SK-N-SH (cell line): ENCODE results near the gene MEF2C. TPM values are rescaled to one million over a fixed set of nuclear protein-coding genes. Genes with fewer than 3 reads are reported as not detected.

Experiments used
- CTCF ChIA-PET: fragments of 300-600, 350-600 bp; formaldehyde crosslinking; extraction: SDS; loops from one replicate; lab custom pipeline; 2021; lab: Yijun Ruan, JAX
- POLR2A ChIA-PET: fragments of 350-600 bp; sonication (Branson Sonifier 250); formaldehyde crosslinking; extraction: SDS; loops from one replicate; lab custom pipeline; 2020; ENCODE audit warnings: antibody characterized with exemption, inconsistent platforms; lab: Yijun Ruan, JAX
- DNase-seq: peaks from one replicate; pipeline ENCODE4 v3.0.0; 2012
- H2AFZ ChIP-seq: fragments of 200-600 bp; sonication (generic); 2 replicates; pipeline ENCODE4 v1.8.1; 2016; ENCODE audit warnings: antibody characterized with exemption, mild to moderate bottlenecking, low read depth
- H3F3A ChIP-seq: fragments of 200-600 bp; sonication (generic); replicated peaks from 2 replicates; pipeline ENCODE3; 2016; ENCODE audit warnings: antibody characterized with exemption, mild to moderate bottlenecking; ENCODE audit not compliant: insufficient read depth
- H3K27ac ChIP-seq, 2 experiments: fragments of 200-500 bp in 1 of 2; fragments of 200-600 bp in 1 of 2; sonication (Bioruptor generic) in 1 of 2; sonication (generic), shearing (Covaris generic) in 1 of 2; 2 replicates each; pipeline versions ENCODE4 v1.5.1 to v1.6.1; 2014 to 2016; ENCODE audit warnings: low read depth in 2 of 2, inconsistent platforms in 1 of 2, low read length in 1 of 2, mild to moderate bottlenecking in 1 of 2, mixed read lengths in 1 of 2
- H3K27me3 ChIP-seq: fragments of 200-600 bp; sonication (generic), shearing (Covaris generic); 2 replicates; pipeline ENCODE4 v1.6.1; 2016; ENCODE audit warnings: mixed run types; ENCODE audit not compliant: insufficient read depth
- H3K36me3 ChIP-seq, 2 experiments: fragments of 200-500 bp in 1 of 2; fragments of 200-600 bp in 1 of 2; sonication (Bioruptor generic) in 1 of 2; sonication (generic) in 1 of 2; replicated peaks in 1 of 2; 2 replicates each; pipeline versions ENCODE3 to v1.5.1; 2014 to 2016; ENCODE audit warnings: low read length in 1 of 2, mild to moderate bottlenecking in 1 of 2; ENCODE audit not compliant: insufficient read depth in 2 of 2, control insufficient read depth in 1 of 2
- H3K4me1 ChIP-seq, 2 experiments: fragments of 200-500 bp in 1 of 2; fragments of 200-600 bp in 1 of 2; sonication (Bioruptor generic) in 1 of 2; sonication (generic), shearing (Covaris generic) in 1 of 2; 2 replicates each; pipeline versions ENCODE4 v1.5.1 to v1.6.1; 2014 to 2016; ENCODE audit warnings: low read depth in 1 of 2, low read length in 1 of 2, mixed run types in 1 of 2; ENCODE audit not compliant: insufficient read depth in 2 of 2, control insufficient read depth in 1 of 2
- H3K4me2 ChIP-seq: fragments of 200-600 bp; sonication (generic), shearing (Covaris generic); 2 replicates; pipeline ENCODE4 v1.6.1; 2017; ENCODE audit warnings: mixed run types
- H3K4me3 ChIP-seq, 2 experiments: fragments of 200-500 bp in 1 of 2; fragments of 200-600 bp in 1 of 2; sonication (Bioruptor generic) in 1 of 2; sonication (generic), shearing (Covaris generic) in 1 of 2; 2 replicates each; pipeline versions ENCODE4 v1.5.1 to v1.8.1; 2014 to 2016; ENCODE audit warnings: low read depth in 2 of 2, inconsistent platforms in 1 of 2, low read length in 1 of 2, mild to moderate bottlenecking in 1 of 2, mixed read lengths in 1 of 2, moderate library complexity in 1 of 2
- H3K79me2 ChIP-seq: fragments of 200-600 bp; sonication (generic); 2 replicates; pipeline ENCODE4 v1.8.1; 2017; ENCODE audit warnings: mild to moderate bottlenecking; ENCODE audit not compliant: insufficient read depth
- H3K9ac ChIP-seq: fragments of 200-600 bp; sonication (generic); 2 replicates; pipeline ENCODE4 v1.6.1; 2017; ENCODE audit warnings: mixed run types
- H3K9me2 ChIP-seq: fragments of 200-600 bp; sonication (generic); 2 replicates; pipeline ENCODE4 v1.6.1; 2017; ENCODE audit warnings: mixed run types
- H3K9me3 ChIP-seq: fragments of 200-600 bp; sonication (generic); 2 replicates; pipeline ENCODE4 v1.6.1; 2017; ENCODE audit warnings: mixed run types, mild to moderate bottlenecking, moderate library complexity
- H4K20me1 ChIP-seq: fragments of 200-600 bp; sonication (generic); 2 replicates; pipeline ENCODE4 v1.6.1; 2017; ENCODE audit warnings: mild to moderate bottlenecking, mixed run types; ENCODE audit not compliant: insufficient read depth
- ELF1 ChIP-seq: IDR thresholded peaks from 2 replicates; pipeline ENCODE4 v1.4.0; 2012
- FOXJ3 ChIP-seq: sonication (generic); formaldehyde crosslinking; IDR thresholded peaks from 2 replicates; pipeline ENCODE4 v1.5.1; 2020; ENCODE audit warnings: mild to moderate bottlenecking, missing genetic modification reagents
- MEF2A ChIP-seq: IDR thresholded peaks from 2 replicates; pipeline ENCODE4 v1.4.0; 2012; ENCODE audit warnings: low read depth, borderline replicate concordance
- MXI1 ChIP-seq: IDR thresholded peaks from 2 replicates; pipeline ENCODE4 v1.6.1; 2012; ENCODE audit warnings: mild to moderate bottlenecking, low read depth, low read length, improper control_type of control experiment
- NFIC ChIP-seq: IDR thresholded peaks from 2 replicates; pipeline ENCODE4 v1.4.0; 2012; ENCODE audit warnings: borderline replicate concordance
- POLR2AphosphoS5 ChIP-seq: IDR thresholded peaks from 2 replicates; pipeline ENCODE4 v1.6.1; 2012; ENCODE audit warnings: low read depth, low read length
- RCOR1 ChIP-seq: fragments of 150-350 bp; IDR thresholded peaks from 2 replicates; pipeline ENCODE4 v1.6.1; 2017; ENCODE audit warnings: antibody characterized with exemption, low read length
- SIN3A ChIP-seq: IDR thresholded peaks from 2 replicates; pipeline ENCODE4 v1.6.1; 2012; ENCODE audit warnings: low read depth, mild to moderate bottlenecking, low read length, moderate library complexity, borderline replicate concordance
- YY1 ChIP-seq: IDR thresholded peaks from 2 replicates; pipeline ENCODE4 v1.4.0; 2012; ENCODE audit warnings: low read depth, mild to moderate bottlenecking
- WGBS: methylation state at CpG from one replicate; pipeline ENCODE4 v1.1.6; 2017; ENCODE audit warnings: low lambda C conversion rate; 5-methylcytosine and 5-hydroxymethylcytosine counted together
- polyA plus RNA-seq, 3 experiments: library from polyadenylated mRNA; depleted of rRNA; stranded (reverse); fragments of >200 nt; gene quantifications; 2 replicates each; pipeline ENCODE4 v1.2.3, GENCODE V29; 2012
- TF ChIP-seq, protein P1 (sequence below): IDR thresholded peaks from 2 replicates; pipeline ENCODE4; 2012
- TF ChIP-seq, protein P2 (sequence below): fragments of 200-600 bp; sonication (generic); IDR thresholded peaks from 2 replicates; pipeline ENCODE4 v1.6.1; 2017; ENCODE audit warnings: antibody characterized with exemption, mild to moderate bottlenecking, moderate library complexity
- TF ChIP-seq, protein P3 (sequence below): fragments of 150-350 bp; IDR thresholded peaks from 2 replicates; pipeline ENCODE4 v1.6.1; 2017; ENCODE audit warnings: antibody characterized with exemption, low read length, low read depth, borderline replicate concordance

Gene MEF2C
- polyA plus RNA-seq, 1 of the 3 experiments (the other 2 are of a cell fraction) = 1.2 TPM

DNA sequence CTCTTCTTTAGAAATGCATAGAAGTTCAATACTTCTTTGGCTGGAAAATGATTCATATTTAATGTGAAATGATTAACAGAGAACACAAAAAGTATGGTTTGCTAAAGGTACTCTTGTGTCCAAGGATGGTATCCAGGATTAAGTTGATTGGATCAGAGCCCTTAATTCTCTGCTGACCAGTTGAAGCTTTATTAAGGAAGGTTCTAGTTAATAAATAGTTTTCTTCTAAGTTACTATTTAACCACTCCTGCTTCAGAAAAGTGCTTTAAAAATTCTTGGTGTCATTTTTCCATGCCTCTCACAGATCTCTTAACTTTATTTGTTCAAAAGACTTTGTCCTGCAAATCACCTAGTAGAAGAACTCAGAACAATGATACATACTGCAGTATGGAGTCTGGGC is 134.3 kb downstream of the MEF2C start:
- CTCF ChIA-PET = interaction anchor here (1.0 to 1.5 kb wide), 3 partner anchors 19 to 1517 kb away, joined by 3 to 5 read pairs (median 3); no protein-coding TSS in a partner anchor
- no peaks in the 10 kb centered on the region for H3K36me3 ChIP-seq

DNA sequence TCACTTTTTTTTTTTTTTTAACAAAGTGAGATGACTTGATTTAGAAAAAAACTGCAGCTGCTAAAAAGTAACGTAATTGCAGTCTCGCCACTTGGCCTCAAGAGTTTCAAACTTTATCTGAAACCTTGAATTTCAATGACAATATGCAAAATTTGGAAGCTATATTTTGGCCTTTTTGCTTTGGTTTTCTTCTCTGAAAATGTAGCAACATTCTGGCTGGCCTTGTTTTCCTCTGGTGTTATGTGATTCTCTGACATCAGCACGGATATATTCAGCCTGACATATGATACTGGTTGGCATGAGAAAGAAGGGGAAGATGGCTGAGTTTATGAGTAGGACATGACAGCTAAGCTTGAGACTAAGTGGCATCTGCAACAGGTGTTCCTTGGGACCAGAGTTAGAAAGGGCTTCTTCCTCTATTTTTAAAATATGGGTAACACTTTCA is 136.5 kb downstream of the MEF2C start:
- Histone ChIP-seq H2AFZ (no peak overlapping the region), H3K4me2 (no peak overlapping the region), H3K27ac (no peak overlapping the region), H3F3A (no peaks in the 10 kb centered on the region), H4K20me1 (no peaks in the 10 kb centered on the region), H3K79me2 (no peaks in the 10 kb centered on the region), H3K9me3 (no peaks in the 10 kb centered on the region), H3K9ac (no peak overlapping the region), H3K36me3 (no peaks in the 10 kb centered on the region), H3K27me3 (no peaks in the 10 kb centered on the region), H3K4me1 (no peaks in the 10 kb centered on the region), H3K9me2 (no peaks in the 10 kb centered on the region), H3K4me3 (no peak overlapping the region)
- 87% methylated on average over 3 of the region's 3 CpGs for WGBS
- CTCF ChIA-PET = interaction anchor here (0.6 to 1.2 kb wide), 3 partner anchors 18 to 1519 kb away, joined by 3 to 4 read pairs (median 3); no protein-coding TSS in a partner anchor
- TF ChIP-seq, protein P1, sequence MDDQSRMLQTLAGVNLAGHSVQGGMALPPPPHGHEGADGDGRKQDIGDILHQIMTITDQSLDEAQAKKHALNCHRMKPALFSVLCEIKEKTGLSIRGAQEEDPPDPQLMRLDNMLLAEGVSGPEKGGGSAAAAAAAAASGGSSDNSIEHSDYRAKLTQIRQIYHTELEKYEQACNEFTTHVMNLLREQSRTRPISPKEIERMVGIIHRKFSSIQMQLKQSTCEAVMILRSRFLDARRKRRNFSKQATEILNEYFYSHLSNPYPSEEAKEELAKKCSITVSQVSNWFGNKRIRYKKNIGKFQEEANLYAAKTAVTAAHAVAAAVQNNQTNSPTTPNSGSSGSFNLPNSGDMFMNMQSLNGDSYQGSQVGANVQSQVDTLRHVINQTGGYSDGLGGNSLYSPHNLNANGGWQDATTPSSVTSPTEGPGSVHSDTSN = peak; percentile 14; the same call in 1 of the 2 replicates
- no peak for TF ChIP-seq MEF2A
- DNase-seq = no peak
- POLR2A ChIA-PET = no interaction called here

More for the DNA sequence above, 134.3 kb downstream of the MEF2C start:
- H3K4me3 ChIP-seq = no peak overlapping the region
- H3K27ac ChIP-seq = no peak overlapping the region
- H3K79me2 ChIP-seq = no peaks in the 10 kb centered on the region
- H3K9ac ChIP-seq = no peak overlapping the region
- H3K9me2 ChIP-seq = no peaks in the 10 kb centered on the region
- H4K20me1 ChIP-seq = no peaks in the 10 kb centered on the region
- H3K9me3 ChIP-seq = no peaks in the 10 kb centered on the region
- no peaks in the 10 kb centered on the region for H3K4me1 ChIP-seq
- POLR2A ChIA-PET = no interaction called here
- H2AFZ ChIP-seq = no peak overlapping the region
- no peaks in the 10 kb centered on the region for H3K27me3 ChIP-seq
- H3K4me2 ChIP-seq = no peak overlapping the region
- no peak for DNase-seq
- no peaks in the 10 kb centered on the region for H3F3A ChIP-seq
- no peak for TF ChIP-seq POLR2AphosphoS5
- no peak for TF ChIP-seq YY1
- no peak for TF ChIP-seq FOXJ3
- no peak for TF ChIP-seq RCOR1
- TF ChIP-seq, protein P2, sequence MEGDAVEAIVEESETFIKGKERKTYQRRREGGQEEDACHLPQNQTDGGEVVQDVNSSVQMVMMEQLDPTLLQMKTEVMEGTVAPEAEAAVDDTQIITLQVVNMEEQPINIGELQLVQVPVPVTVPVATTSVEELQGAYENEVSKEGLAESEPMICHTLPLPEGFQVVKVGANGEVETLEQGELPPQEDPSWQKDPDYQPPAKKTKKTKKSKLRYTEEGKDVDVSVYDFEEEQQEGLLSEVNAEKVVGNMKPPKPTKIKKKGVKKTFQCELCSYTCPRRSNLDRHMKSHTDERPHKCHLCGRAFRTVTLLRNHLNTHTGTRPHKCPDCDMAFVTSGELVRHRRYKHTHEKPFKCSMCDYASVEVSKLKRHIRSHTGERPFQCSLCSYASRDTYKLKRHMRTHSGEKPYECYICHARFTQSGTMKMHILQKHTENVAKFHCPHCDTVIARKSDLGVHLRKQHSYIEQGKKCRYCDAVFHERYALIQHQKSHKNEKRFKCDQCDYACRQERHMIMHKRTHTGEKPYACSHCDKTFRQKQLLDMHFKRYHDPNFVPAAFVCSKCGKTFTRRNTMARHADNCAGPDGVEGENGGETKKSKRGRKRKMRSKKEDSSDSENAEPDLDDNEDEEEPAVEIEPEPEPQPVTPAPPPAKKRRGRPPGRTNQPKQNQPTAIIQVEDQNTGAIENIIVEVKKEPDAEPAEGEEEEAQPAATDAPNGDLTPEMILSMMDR = no peak
- TF ChIP-seq NFIC = no peak
- TF ChIP-seq, protein P3, sequence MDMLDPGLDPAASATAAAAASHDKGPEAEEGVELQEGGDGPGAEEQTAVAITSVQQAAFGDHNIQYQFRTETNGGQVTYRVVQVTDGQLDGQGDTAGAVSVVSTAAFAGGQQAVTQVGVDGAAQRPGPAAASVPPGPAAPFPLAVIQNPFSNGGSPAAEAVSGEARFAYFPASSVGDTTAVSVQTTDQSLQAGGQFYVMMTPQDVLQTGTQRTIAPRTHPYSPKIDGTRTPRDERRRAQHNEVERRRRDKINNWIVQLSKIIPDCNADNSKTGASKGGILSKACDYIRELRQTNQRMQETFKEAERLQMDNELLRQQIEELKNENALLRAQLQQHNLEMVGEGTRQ = no peak
- TF ChIP-seq SIN3A = no peak
- TF ChIP-seq MXI1 = no peak
- no peak for TF ChIP-seq ELF1
- TF ChIP-seq, all 33 proteins: peak for 0
